GM12891 (cell line): ENCODE measurements around the gene MOCS3.
A peak's percentile ranks its signal among the peaks of the same experiment; 100 is the strongest.

Experiments used
- POLR2A ChIP-seq: IDR thresholded peaks from 2 replicates; pipeline ENCODE4 v1.6.1; 2011; ENCODE audit warnings: low read depth, low read length, control low read depth
- POLR2AphosphoS5 ChIP-seq: IDR thresholded peaks from 2 replicates; pipeline ENCODE4 v1.6.1; 2011; ENCODE audit warnings: low read depth, low read length, control low read depth
- SPI1 ChIP-seq: IDR thresholded peaks from 2 replicates; pipeline ENCODE4 v1.6.1; 2011; ENCODE audit warnings: low read depth, low read length, control low read depth
- TAF1 ChIP-seq: IDR thresholded peaks from 2 replicates; pipeline ENCODE4 v1.6.1; 2011; ENCODE audit warnings: low read depth, low read length, control low read depth

DNA sequence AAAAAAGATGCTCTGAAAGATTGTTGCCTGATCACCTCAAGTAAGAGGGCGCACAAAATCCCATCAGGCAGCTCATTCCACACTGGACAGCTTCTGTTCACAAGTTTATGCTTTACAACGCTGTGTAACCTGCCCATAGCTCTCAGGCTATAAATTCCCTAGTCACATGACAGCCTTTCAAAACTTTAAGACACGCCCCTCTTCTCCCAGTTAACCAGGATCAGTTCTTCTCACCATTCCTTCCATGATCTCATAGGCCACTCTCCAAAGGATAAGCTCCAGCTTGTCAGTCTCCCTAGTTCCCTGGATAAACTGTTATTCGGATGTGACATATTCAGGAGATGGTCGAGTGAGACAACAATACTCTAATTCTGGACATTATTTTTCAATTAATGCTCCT, 42.4 kb upstream of the MOCS3 start:
- TF ChIP-seq POLR2AphosphoS5: 0 out of 2 replicates have a peak, but pooled peaks have one; percentile 21
- no peak for TF ChIP-seq SPI1
- TF ChIP-seq POLR2A: no peak
- no peak for TF ChIP-seq TAF1
